Measurements from ENCODE around the gene CHRM4.

Gene CHRM4

DNA sequence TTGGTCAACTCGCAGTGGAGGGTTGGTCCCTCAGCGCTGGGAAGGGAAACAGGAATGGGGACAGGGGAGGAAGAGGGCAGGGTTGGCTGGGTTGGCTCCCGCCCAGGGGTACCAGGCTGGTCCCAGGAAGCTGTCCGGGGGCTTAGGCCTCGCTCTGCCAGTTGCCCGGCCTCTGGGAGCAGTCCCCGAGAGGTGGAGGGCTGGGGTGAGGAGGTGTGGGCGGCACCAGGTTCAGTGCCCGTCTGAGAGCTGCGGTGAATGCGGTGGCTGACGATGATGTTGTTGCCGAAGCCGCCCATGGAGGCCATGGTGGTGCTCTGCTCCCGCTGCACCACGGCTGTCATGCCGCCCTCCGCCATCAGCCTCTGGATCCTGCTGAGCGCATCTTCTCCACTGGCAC, 6.0 kb upstream of the CHRM4 start:
- Histone ChIP-seq H3K27ac (replicated peaks) (no peak overlapping the region), H3K4me3 (replicated peaks; ENCODE audit: insufficient read depth, low read length) (no peak overlapping the region), H3K27me3 (ENCODE audit: insufficient read depth, poor library complexity, severe bottlenecking) (no peaks in the 10 kb centered on the region)
- TF ChIP-seq GABPA (IDR thresholded peaks at IDR 0.05; ENCODE audit: low read depth) (no peak), POLR2AphosphoS5 (IDR thresholded peaks at IDR 0.05; ENCODE audit: low read depth) (no peak), SPI1 (IDR thresholded peaks at IDR 0.05; ENCODE audit: borderline replicate concordance, low read depth) (no peak)
- TF ChIP-seq, protein P1, sequence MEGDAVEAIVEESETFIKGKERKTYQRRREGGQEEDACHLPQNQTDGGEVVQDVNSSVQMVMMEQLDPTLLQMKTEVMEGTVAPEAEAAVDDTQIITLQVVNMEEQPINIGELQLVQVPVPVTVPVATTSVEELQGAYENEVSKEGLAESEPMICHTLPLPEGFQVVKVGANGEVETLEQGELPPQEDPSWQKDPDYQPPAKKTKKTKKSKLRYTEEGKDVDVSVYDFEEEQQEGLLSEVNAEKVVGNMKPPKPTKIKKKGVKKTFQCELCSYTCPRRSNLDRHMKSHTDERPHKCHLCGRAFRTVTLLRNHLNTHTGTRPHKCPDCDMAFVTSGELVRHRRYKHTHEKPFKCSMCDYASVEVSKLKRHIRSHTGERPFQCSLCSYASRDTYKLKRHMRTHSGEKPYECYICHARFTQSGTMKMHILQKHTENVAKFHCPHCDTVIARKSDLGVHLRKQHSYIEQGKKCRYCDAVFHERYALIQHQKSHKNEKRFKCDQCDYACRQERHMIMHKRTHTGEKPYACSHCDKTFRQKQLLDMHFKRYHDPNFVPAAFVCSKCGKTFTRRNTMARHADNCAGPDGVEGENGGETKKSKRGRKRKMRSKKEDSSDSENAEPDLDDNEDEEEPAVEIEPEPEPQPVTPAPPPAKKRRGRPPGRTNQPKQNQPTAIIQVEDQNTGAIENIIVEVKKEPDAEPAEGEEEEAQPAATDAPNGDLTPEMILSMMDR (IDR thresholded peaks at IDR 0.05; ENCODE audit: insufficient read depth, low read length), result no peak
- TF ChIP-seq, protein P2, sequence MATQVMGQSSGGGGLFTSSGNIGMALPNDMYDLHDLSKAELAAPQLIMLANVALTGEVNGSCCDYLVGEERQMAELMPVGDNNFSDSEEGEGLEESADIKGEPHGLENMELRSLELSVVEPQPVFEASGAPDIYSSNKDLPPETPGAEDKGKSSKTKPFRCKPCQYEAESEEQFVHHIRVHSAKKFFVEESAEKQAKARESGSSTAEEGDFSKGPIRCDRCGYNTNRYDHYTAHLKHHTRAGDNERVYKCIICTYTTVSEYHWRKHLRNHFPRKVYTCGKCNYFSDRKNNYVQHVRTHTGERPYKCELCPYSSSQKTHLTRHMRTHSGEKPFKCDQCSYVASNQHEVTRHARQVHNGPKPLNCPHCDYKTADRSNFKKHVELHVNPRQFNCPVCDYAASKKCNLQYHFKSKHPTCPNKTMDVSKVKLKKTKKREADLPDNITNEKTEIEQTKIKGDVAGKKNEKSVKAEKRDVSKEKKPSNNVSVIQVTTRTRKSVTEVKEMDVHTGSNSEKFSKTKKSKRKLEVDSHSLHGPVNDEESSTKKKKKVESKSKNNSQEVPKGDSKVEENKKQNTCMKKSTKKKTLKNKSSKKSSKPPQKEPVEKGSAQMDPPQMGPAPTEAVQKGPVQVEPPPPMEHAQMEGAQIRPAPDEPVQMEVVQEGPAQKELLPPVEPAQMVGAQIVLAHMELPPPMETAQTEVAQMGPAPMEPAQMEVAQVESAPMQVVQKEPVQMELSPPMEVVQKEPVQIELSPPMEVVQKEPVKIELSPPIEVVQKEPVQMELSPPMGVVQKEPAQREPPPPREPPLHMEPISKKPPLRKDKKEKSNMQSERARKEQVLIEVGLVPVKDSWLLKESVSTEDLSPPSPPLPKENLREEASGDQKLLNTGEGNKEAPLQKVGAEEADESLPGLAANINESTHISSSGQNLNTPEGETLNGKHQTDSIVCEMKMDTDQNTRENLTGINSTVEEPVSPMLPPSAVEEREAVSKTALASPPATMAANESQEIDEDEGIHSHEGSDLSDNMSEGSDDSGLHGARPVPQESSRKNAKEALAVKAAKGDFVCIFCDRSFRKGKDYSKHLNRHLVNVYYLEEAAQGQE (IDR thresholded peaks at IDR 0.05; ENCODE audit: insufficient replicate concordance, low read depth), result no peak
- DNase-seq (ENCODE audit: low read depth in 1 of 2, low spot score in 1 of 2), result no peak

DNA sequence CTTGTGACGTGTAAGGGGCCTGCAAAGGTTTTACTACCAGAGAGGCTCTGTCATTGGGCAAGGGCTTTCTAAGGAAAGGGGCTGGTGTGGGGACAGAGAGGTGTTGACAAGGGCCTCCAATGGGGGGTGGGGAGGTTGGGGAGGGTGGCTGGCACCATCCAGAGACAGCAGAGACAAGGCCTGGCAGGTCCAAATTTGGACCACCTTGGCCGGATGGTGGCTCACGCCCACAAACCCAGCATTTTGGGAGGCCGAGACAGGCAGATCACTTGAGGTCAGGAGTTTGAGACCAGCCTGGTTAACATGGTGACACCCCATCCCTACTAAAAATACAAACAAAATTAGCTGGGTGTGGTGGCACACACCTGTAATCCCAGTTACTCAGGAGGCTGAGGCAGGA, 2.2 kb upstream of the CHRM4 start:
- no peak for DNase-seq (ENCODE audit: low read depth in 1 of 2, low spot score in 1 of 2)
- Histone ChIP-seq H3K27me3 (ENCODE audit: insufficient read depth, poor library complexity, severe bottlenecking) (peaks cover 22% of the 10 kb centered on the region), H3K27ac (replicated peaks) (no peak overlapping the region), H3K4me3 (replicated peaks; ENCODE audit: insufficient read depth, low read length) (no peak overlapping the region)
- TF ChIP-seq, protein P2 (IDR thresholded peaks at IDR 0.05; ENCODE audit: insufficient replicate concordance, low read depth), result no peak
- TF ChIP-seq POLR2AphosphoS5 (IDR thresholded peaks at IDR 0.05; ENCODE audit: low read depth) (no peak), GABPA (IDR thresholded peaks at IDR 0.05; ENCODE audit: low read depth) (no peak), SPI1 (IDR thresholded peaks at IDR 0.05; ENCODE audit: borderline replicate concordance, low read depth) (no peak)
- TF ChIP-seq, protein P1 (IDR thresholded peaks at IDR 0.05; ENCODE audit: insufficient read depth, low read length), result no peak

DNA sequence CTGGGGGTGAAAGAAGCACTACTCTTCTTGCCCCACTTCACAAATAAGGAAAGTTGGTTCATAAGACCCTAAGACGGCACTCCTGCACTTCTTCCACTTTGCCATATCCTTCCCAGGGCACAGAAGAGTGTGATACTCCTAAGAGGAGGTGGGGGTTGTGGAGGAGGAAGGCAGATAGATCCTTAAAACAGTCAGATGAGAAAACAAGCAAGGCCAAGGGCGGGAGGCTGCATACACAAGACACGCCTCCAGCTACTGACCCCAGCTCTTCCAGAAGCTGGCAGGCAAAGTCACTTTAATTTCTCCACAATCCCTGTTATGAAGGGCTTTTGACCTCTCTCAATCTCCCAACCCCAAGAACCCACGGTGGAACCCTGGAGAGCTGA, 1.6 kb upstream of the CHRM4 start:
- H3K27me3 ChIP-seq (ENCODE audit: insufficient read depth, poor library complexity, severe bottlenecking), result peaks cover 25% of the 10 kb centered on the region
- no peak for DNase-seq (ENCODE audit: low read depth in 1 of 2, low spot score in 1 of 2)
- H3K27ac ChIP-seq (replicated peaks), result no peak overlapping the region
- TF ChIP-seq, protein P2 (IDR thresholded peaks at IDR 0.05; ENCODE audit: insufficient replicate concordance, low read depth), result no peak
- TF ChIP-seq GABPA (IDR thresholded peaks at IDR 0.05; ENCODE audit: low read depth) (no peak), SPI1 (IDR thresholded peaks at IDR 0.05; ENCODE audit: borderline replicate concordance, low read depth) (no peak), POLR2AphosphoS5 (IDR thresholded peaks at IDR 0.05; ENCODE audit: low read depth) (no peak)
- TF ChIP-seq, protein P1 (IDR thresholded peaks at IDR 0.05; ENCODE audit: insufficient read depth, low read length), result no peak
- peak overlapping the region; percentile 57 for H3K4me3 ChIP-seq (replicated peaks; ENCODE audit: insufficient read depth, low read length)
